Bronchial epithelial cell (primary cell): ENCODE results near the gene TWF1. TPM values are rescaled to one million over a fixed set of nuclear protein-coding genes. Genes with fewer than 3 reads are reported as not detected.

Experiments
- DNase-seq: peaks from one replicate; pipeline ENCODE4 v3.0.0-alpha.2; 2010; ENCODE audit warnings: low read depth
- FAIRE-seq: peaks from 2 replicates; lab custom pipeline; 2011; peaks lifted over from hg19 to GRCh38; lab: Jason Lieb, UNC
- H3K27me3 ChIP-seq: 2 replicates; pipeline ENCODE4 v1.5.1; 2011; ENCODE audit warnings: low read length; ENCODE audit not compliant: control insufficient read depth, insufficient read depth
- H3K36me3 ChIP-seq: 2 replicates; pipeline ENCODE4 v1.5.1; 2011; ENCODE audit warnings: low read length; ENCODE audit not compliant: control insufficient read depth, insufficient read depth
- H3K4me3 ChIP-seq: 2 replicates; pipeline ENCODE4 v1.5.1; 2011; ENCODE audit warnings: mild to moderate bottlenecking, low read depth, low read length, control low read depth
- total RNA-seq: library from RNA; depleted of rRNA; stranded (reverse); fragments of >200 nt; gene quantifications from 2 replicates; pipeline ENCODE4 v1.2.1, GENCODE V29; 2014
- TF ChIP-seq, protein P1 (sequence below): IDR thresholded peaks from 2 replicates; pipeline ENCODE4 v1.5.1; 2011; ENCODE audit warnings: mild to moderate bottlenecking, moderate library complexity, low read length, control low read depth, inconsistent platforms; ENCODE audit not compliant: insufficient read depth, severe bottlenecking

Gene TWF1
- total RNA-seq, 1 donor from 2014 or later, result 146 TPM

DNA sequence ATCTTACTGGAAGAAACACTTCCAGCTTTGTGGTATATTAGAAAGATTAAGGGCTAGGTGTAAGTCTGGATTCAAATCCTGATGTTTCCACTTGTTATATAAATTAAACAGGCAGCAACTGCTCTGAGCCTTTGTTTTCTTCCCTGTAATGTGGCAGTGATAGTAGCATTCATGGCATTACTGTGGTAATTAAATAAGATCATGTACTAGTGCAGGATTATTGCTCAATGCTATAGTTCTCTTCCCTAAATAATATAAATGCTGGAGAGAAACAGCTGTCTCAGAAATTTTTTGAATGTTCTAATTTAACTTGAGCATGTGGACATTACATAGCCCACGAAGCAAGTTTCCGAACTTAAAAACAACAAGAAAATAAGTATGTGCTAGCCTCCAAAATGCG is 35.1 kb upstream of the TWF1 start:
- TF ChIP-seq, protein P1, sequence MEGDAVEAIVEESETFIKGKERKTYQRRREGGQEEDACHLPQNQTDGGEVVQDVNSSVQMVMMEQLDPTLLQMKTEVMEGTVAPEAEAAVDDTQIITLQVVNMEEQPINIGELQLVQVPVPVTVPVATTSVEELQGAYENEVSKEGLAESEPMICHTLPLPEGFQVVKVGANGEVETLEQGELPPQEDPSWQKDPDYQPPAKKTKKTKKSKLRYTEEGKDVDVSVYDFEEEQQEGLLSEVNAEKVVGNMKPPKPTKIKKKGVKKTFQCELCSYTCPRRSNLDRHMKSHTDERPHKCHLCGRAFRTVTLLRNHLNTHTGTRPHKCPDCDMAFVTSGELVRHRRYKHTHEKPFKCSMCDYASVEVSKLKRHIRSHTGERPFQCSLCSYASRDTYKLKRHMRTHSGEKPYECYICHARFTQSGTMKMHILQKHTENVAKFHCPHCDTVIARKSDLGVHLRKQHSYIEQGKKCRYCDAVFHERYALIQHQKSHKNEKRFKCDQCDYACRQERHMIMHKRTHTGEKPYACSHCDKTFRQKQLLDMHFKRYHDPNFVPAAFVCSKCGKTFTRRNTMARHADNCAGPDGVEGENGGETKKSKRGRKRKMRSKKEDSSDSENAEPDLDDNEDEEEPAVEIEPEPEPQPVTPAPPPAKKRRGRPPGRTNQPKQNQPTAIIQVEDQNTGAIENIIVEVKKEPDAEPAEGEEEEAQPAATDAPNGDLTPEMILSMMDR, result no peak
- DNase-seq, result no peak
- Histone ChIP-seq H3K27me3 (no peaks in the 10 kb centered on the region), H3K4me3 (no peak overlapping the region), H3K36me3 (no peaks in the 10 kb centered on the region)
- FAIRE-seq, result no peak

GRCh38 chr12:43840338-43840737 is 34.2 kb upstream of the TWF1 start:
- FAIRE-seq, result no peak
- Histone ChIP-seq H3K4me3 (no peak overlapping the region), H3K36me3 (no peaks in the 10 kb centered on the region), H3K27me3 (no peaks in the 10 kb centered on the region)
- no peak for DNase-seq
- TF ChIP-seq, protein P1, result no peak

DNA sequence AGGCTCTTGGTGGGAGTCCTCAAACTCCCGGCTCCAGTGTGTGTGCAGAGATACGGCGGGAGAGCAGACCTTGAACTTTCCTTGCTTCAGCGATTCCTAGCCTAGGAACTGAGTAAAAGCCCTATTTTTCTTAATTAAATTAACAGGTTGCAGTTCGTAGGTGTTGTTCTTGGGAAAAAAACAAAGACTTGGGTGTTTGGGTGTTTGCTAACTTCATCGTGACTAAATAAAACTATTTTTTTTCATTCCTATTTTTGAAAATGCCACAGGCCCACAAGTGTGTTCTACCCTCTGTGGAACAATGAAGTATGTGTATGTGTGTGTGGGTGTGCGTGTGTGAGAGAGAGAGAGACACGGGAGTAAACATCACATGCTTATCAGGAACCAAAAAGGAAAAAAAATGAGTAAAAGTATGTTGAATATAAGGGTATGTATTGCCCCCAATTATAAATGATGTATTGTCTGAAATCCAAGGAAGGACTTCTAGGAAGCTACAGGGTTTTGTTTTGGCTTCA is 30.4 kb upstream of the TWF1 start:
- H3K36me3 ChIP-seq, result no peaks in the 10 kb centered on the region
- peak overlapping the region; percentile 56 for H3K4me3 ChIP-seq
- peak; percentile 22 for DNase-seq
- FAIRE-seq, result no peak
- H3K27me3 ChIP-seq, result no peaks in the 10 kb centered on the region
- TF ChIP-seq, protein P1, result no peak

DNA sequence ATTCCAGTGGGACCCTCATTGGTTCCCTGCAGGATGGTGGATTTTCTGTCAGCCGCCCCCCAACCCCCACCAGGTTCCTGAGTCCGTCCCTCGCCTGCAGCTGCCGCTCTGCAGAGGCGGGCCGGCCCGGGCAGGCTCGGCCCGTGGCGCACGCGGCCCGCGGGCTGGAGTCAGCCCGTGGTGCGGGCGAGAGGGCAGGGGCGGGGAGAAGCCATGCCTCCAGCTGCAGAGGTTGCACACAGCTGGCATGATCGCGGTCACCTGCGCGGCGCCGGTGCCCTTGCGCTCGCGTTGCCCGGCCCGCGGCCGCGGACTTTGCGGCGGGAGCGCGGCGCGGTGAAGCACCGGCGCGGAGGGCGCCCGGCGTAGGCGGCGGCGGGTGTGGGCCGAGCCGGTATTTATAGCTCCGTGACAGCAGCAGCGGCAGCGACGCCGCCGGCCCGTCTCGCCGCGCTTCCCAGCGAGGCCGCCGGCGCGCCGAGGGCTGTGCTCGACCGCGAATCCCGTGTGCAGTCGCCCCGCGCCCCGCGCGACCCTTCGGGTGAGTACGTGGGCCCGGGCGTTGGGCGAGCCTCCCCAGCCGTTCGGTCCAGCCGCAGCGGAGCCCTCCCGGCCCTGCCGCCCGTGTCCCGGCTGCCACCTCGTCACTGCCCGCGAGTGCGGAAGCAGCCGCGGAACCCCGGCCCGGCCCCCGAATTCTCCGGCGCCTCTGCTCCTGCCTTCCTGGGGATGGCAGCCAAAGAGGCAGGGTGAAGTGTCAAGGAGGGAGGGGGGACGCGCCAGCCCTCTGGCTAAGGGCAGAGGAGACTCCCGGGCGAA is 29.7 kb upstream of the TWF1 start, which contains the start of gene TMEM117:
Gene TMEM117, plus strand, starts transcription at position 426 of the 819 bp plus-strand sequence.
- no peak for FAIRE-seq
- Histone ChIP-seq H3K4me3 (peak within 1 kb of the TSS; percentile 56), H3K36me3 (no peaks in the 10 kb centered on the region), H3K27me3 (no peaks in the 10 kb centered on the region)
- DNase-seq, result peak; percentile 21
- TF ChIP-seq, protein P1, result no peak

GRCh38 chr12:43835264-43835655 is 29.1 kb upstream of the TWF1 start:
- Histone ChIP-seq H3K27me3 (no peaks in the 10 kb centered on the region), H3K36me3 (no peaks in the 10 kb centered on the region), H3K4me3 (peak overlapping the region; percentile 56)
- DNase-seq (no peak), FAIRE-seq (no peak)
- TF ChIP-seq, protein P1, result no peak
